ENCODE data around the gene TYSND1.

DNA sequence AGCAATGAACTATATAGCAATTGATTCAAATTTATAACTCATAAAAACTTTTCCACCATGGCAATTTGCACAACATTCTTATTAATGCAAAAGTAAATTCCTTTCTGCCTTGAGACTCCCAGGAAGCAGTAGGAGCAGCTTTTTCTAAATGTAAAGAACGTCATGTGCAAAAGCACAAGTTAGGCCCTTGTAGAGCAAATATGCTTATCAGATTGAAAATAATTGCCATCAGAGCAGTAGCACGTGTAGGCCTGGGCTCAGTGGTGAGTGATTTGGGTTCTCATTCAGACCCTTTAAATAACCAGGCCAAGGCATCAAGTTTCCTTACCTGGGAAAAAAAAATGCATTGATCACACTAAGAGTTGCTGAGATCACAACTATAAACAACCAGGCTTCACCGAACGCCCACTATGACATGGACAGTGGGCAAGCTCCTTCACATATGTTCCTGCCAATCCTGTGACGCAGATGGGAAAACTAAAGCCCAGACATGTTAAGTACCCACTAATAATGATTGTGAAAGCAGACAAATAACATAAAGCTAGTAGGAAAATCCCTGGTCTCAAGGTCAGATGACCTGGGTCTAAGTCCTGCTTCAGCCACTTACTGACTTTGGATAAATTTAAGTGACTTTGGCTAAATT, 45.9 kb upstream of the TYSND1 start:
- TF ChIP-seq POLR2A (IDR thresholded peaks at IDR 0.05), result no peak
- TF ChIP-seq POLR2AphosphoS5 (IDR thresholded peaks at IDR 0.05), result no peak
- TF ChIP-seq, protein P1, sequence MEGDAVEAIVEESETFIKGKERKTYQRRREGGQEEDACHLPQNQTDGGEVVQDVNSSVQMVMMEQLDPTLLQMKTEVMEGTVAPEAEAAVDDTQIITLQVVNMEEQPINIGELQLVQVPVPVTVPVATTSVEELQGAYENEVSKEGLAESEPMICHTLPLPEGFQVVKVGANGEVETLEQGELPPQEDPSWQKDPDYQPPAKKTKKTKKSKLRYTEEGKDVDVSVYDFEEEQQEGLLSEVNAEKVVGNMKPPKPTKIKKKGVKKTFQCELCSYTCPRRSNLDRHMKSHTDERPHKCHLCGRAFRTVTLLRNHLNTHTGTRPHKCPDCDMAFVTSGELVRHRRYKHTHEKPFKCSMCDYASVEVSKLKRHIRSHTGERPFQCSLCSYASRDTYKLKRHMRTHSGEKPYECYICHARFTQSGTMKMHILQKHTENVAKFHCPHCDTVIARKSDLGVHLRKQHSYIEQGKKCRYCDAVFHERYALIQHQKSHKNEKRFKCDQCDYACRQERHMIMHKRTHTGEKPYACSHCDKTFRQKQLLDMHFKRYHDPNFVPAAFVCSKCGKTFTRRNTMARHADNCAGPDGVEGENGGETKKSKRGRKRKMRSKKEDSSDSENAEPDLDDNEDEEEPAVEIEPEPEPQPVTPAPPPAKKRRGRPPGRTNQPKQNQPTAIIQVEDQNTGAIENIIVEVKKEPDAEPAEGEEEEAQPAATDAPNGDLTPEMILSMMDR (IDR thresholded peaks at IDR 0.05), result no peak

Measured in upper lobe of left lung (tissue), 4 donors.